GM19238 (cell line): Measurements from ENCODE around the gene DUSP10.

Experiments used
- DNase-seq: peaks from one replicate; pipeline ENCODE4 v3.0.0; 2011; ENCODE audit warnings: low spot score; ENCODE audit not compliant: insufficient read length

DUSP10 gene

DNA sequence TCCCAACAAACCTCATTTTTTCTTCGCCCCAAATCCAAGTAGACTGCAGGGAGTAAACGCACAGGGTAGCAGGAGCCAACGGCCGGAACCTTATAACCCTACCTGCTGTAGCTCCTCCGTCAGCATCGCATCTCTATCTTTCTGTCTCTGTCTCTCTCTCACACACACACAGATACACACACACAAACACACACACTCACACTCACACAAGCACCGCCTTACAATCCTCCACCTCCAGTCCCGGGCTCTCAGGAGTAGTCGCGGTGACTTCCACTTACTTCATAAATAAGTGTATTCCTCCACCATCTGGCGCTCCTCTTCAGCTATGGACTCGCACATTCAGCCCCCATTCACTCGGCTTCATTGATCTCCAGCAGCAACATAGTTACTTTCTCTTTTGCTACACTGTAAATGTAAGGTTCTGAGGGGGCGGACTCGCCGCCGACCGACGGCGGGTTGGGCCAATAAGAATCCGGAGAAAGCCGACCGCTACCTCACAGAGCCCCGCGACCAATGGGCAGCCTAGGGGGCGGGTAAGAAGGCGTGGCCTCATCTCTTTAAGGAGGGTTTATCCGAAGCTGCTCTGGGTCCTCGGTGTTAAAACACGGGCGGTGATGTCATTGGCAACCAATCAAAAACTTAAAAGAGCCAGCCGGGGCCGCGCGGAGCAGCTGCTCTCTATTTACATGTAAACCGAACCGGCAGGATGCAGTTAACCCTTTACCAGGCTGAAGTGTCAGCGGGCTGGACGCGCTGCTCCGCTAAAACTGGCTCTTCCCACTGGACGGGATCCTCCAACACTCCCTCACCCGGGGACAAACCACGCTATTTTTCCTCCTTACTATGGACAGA is at the start of gene DUSP10:
DUSP10 (minus strand) TSS at position 387 of the 852 bp plus-strand sequence. CDS start 2,345 bp downstream, outside the sequence.
- DNase-seq, result peak; percentile 92

DNA sequence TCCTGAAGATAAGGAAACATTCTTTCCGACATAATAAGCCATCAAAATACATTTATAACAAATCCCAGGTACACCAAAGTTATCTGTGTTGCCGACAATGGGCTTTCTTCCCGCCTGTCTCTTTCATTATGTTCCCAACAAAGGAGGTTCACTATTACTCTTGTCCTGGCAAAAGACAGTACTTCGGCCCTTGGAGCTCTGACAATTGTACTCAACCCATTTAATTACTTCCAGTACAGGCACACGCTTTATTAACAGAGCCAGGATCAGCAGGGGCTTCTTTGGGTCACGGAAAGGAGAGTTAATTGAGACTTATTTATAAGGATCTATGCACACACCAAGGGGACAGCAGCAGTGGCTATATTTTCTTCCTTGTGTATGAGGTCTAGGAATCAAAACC is 46.6 kb upstream of the DUSP10 start:
- DNase-seq, result no peak

DNA sequence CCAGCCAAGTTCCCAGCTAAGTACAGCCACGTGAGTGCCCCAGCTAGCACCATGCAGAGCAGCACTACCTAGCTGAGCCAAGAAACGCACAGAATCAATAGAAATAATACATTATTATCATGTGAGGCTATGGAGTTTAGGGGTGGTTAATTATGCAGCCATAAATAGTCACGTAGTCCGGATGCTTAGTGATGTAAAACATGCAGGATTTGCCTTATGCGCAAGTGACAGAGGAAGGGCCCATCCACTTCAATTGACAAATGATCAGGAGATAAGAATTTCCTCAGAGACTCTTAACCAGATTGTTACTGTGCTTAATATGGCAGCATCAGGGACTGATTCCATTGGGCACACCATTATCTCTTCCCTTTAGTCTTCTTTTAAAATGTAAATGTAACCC is 44.8 kb upstream of the DUSP10 start:
- DNase-seq, result no peak

DNA sequence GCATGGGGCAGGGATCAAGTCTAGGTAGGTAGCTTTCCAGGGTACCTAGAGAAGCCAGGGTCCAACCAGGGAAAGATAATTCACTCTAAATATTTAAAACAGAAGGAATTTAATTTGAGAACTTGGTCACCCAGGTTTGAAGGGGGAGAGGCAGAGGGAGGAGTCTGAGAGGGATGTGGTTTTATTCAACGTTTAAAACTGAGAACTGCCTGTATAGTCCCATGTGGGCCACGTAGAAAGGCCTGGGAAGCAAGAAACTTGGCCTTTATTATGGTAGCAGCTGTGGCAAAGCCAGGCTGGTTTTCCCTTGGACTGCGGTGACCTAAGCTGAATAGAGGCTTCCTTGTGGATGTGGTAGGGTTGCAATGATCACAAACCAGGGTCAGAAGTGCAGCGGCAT is 42.0 kb upstream of the DUSP10 start:
- DNase-seq, result no peak

DNA sequence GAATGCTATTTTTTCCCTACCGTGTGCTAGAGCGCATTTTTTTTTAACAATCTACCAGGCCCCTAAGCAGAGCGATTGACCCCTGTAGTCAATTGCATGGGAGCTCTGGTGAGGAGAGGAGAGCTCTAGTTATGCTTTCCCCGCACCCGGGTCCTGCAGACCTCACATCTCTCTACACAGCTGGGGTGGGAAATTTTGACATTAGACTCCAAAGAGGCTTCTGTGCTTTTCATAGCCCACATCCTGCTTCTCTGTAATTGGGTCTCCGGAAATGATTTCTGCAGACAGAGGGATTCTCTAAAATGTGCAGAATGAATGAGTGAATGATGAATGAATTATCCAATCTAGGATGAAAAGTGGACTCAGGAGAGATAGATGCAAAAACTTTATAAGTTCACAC is 41.5 kb upstream of the DUSP10 start:
- DNase-seq, result no peak

DNA sequence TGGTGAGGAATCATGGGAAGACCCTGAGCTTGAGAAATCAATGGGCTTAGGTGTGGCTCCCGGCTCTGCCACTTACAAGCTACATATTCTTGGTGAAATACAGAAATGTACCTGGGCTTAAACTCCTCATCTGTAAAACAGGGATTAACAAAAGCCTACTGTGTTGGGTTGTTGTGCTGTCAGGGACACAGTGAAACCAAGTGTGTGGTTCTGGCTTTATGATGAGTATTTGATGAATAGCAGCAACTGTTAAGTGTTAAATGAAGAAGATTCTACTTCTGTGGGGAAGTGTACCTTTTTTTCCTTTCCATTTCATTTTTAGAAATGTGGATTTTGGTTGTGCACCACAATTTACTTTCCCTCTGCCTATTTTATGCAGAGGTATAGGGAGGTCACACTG is 41.1 kb upstream of the DUSP10 start:
- DNase-seq, result no peak

DNA sequence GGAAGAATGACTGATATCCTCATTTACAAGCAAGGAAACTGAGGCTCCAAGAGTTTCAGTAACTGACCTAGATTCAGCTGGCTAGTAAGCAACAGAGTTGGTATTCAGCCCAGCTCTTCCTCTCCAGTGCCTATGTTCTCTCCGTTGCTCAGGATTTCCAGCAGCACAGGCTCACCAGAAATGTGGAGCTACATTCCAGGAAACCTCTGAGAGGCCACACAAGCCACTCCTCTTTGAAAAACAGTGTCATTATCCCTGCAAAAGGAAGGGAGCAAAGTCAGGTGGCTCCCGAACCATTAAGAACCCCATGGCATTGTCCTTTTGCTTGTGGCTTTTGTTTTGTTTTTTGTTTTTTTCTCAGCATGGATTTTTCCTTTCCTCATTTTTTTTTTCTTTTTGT is 40.6 kb upstream of the DUSP10 start:
- DNase-seq, result no peak

DNA sequence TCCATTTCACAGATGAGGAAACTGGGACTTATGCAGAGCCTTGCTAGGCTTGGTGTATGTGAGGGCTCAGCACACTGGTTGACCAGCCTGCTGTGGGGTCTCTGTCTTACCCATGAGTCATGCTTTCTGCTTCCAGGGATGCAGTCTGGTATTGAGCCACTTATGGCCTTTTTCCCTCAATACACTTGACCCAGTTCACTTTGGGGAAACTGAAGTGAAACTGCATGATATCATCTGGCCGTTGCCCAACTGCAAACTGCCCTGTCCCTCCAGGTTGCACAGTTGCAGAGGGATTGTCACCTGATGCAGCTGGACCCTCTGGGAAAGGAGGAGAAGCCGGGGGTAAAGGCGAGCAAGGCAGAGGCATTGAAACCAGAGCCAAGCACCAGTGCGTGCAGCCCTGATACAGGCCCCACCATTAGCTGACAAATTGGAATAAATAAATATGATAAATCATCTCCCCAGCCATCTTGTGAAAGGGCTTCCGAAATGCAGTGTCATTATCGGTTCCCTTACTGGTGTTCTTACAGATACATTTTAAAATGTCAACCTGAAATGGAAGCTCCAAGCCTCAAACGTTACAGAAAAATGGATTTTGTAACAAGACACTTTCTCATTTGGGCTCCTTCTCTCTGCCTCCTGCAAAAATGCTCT is 39.3 kb upstream of the DUSP10 start:
- DNase-seq, result no peak

DNA sequence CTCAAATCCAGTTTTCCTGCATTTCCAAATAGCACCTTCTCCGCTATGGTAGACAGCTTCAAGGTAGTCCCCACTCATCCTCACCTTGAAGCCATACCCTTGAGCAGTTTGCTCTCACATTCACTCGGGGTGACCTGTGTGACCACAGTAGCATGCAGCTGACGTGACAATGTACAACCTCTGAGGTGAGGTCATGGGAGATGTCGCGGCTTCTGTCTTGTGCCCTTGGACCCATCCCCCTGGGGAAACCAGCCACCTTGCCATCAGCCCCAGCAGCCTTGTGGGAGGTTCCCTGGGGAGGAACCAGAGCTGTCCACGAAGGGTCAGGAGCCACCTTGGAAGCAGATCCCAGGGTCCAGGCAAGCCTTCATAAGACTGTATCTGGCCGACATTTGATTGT is 38.3 kb upstream of the DUSP10 start:
- DNase-seq, result no peak

DNA sequence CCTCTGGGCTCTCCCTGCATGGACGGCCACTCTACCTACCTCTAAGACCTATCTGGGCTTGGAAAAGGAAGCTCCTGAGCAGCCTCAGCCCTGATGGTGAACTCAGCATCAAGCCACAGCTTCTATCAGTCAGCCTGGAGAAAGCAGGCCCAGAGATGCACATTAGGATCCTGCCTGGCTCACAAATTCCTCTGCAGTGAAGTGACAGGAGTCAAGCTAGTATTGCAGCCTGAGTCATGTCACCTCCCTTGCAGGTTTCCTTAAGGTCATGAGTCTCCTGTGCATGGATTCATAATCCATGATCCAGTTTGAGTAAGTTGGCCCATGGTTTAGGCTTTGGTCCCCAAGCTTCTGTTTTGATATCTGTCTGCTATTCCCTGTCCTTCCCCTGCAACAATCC is 37.9 kb upstream of the DUSP10 start:
- DNase-seq, result no peak

DNA sequence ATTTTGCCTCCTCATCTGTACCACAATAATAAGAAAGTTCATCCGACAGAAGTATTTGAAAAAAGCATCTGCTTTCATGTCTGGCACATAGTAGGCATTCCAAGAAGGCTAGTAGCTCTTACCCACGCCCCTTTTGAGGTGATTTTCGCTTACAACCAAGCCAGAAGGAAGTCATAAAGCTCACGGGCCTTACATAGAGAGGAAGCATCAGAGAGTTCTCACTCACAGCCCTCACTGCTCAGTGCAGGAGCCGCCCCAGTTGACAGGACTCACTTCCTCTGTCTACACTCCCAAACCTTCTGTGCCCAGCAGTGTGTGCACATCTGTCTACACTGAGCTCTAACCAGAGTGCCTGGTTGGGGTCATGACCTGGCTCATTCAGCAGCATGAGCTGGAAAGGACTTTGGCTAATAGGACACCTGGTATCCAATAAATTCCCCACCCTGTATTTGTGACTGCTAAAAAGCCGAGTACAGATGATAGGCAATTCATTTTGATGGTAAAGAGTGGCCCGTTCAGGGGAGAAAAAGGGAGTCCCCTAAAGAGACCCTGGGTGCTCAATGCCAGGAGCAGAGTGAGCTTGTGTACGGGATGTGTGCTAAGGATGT is 36.8 kb upstream of the DUSP10 start:
- no peak for DNase-seq

DNA sequence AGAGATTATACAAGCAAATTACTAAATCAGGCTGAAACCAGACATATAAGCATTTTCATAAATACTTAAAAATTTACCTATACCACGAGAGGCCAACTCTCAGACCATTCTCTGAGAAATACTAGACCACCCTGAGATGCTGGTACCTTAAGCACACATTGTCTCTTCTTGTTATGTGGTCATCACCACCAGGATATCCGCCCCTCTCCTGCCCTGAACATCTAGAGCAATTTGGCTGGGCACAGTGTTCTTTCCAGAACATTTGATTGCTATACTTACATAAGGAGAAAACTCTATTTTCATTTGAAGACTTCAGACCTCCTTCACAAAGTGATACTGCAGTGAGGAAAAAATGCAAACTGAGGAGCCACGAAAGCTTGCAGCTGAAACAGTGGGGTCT is 36.2 kb upstream of the DUSP10 start:
- no peak for DNase-seq

DNA sequence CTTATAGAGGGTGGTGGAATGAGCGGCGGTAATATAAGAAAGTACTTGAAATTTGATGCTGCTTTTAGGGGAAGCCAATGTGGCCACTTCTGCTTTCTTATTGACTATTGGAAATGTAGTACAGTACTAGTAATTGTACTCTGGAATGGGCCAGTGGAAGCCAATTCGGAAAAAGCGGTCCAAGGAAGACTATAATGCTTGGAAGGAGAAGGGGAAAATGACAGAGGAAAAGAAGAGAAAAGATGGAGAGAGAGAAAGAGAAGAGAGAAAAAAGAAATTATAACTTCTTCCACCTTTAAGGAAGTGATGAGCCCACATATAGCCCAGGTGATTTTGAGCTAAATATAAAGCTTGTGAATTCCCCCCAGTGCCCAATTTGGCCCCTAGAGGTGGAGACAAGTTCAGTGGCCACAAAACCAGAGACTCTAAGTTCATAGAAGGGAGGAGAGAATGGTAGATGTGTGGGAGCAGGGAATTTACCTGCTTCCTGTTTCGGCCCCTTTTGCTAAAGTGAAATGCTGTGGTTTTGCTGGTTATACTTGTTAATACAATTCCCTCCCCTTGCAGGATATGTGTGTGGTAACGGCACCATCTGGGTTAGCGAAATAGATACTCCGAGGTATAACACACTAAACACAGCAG is 35.7 kb upstream of the DUSP10 start:
- no peak for DNase-seq

DNA sequence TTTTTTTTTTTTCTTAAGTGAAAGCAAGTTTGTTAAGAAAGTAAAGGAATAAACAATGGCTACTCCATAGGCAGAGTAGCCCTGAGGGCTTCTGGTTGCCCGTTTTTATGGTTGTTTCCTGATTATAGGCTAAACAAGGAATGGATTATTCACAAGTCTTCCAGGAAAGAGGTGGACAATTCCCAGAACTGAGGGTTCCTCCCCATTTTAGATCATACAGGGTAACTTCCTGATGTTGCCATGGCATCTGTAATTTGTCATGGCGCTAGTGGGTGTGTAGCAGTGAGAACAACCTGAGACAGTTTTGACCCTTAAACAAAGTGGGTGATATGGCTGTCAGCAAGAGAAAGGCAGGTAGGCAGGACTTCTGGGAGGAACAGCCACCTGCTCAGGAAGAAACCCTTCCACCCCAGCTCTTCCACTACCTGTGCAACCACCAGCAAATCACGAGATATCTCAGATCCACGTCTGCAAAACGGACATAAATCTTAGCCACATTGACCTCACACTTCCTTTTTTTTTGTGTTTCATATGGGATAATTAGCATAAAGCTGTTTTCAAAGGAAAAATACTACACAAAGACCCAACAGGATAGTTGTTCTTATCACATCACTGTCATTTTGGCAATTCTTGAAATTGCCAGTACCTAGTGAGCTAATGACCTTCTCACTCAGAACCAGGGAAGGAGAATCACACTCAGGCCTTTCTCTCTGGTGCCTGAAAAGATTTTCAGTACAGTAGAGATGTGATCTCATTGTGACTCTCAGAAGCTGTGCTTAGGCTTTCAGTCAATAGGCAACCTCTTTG is 34.8 kb upstream of the DUSP10 start:
- no peak for DNase-seq

DNA sequence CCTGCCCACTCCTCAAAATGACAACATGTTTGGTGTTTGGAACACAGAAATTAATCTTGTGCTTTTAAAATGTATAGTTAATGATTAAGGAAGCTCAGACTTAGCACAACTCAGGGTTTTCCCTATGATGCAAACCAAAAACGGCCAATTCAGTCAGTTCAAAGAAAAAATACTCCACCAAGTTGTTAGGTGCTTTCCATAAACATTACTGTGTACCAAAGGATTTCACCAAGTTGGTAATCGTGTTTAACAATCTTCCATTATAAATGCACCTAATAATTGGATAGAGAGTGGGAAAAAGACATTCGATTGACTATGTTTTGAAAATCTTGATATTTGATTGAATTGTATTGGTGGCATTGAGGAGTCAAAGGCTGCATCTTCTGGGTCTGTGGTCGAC is 33.3 kb upstream of the DUSP10 start:
- DNase-seq, result no peak

DNA sequence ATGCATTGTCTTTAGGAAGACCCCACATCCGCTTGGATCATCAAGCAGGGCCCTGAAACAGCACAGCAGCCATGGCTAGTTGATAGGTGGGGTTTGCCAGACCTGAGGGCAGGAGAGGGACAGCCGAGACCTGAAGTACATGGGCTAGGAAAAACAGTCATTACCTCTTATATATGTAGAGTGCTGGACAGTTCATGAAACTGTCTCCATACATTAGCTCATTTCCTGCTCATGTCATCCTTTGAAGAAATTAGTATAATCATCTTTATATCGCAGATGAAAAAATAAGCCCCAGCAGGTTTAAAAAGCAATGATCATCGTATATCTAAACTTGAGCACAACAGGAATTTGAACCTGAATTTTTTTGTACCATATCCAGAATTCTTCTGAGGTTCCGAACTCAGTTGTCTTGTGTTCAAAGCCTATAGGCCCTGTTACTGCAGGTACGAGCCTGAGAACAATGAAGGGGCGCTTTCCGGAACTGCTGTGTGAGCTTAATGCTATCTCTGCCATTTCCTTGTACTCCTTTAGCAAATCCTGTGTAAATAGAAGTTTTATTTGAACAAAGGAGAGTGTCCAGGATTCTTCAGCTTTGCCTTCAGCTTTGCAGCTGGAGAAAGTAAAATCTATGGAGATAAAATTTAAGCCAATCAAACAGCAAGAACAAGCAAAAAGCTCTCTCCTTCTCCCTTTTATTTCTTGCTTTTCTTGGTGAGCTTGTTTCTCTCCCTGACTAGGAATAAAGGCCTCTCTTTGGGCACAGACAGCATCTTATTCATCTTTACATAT is 32.4 kb upstream of the DUSP10 start:
- DNase-seq, result no peak

DNA sequence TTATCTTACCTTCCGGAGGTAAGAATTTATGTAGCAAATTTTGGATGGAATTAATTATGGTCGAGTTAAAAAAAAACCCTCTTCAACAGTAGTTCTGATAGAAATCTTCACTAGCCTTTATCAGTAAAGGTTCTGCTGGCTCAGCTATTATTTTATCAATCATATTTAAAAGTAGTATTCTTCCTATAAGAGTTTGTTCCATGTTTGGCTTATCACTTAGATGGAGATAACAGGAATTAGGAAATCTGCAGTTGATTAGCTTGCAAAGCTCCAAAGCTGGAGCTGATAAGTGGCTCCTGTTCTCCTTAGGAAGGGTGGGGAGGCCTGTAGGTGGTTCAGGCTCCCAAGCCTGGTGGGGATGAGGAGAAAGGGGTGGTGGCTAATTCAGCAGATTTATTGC is 31.5 kb upstream of the DUSP10 start:
- DNase-seq, result no peak

DNA sequence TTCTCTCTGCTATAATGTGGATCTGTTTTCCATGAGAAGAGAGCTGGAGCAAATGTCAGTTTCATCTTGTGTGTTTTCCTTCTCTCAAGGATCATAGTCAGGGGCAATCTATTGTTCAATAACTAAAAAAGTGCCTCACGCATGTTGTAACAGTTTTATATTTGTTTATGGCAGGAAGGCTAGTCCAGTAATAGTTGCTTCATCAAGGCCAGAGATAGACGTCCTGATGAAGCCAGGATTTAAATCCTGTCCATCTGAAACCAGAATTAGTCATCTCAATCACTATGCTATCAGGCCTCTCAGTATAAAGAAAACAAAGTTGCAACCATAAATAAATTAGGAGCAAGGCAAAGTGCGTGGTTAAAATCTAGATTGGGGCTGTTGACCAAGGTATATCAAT is 30.2 kb upstream of the DUSP10 start:
- no peak for DNase-seq

DNA sequence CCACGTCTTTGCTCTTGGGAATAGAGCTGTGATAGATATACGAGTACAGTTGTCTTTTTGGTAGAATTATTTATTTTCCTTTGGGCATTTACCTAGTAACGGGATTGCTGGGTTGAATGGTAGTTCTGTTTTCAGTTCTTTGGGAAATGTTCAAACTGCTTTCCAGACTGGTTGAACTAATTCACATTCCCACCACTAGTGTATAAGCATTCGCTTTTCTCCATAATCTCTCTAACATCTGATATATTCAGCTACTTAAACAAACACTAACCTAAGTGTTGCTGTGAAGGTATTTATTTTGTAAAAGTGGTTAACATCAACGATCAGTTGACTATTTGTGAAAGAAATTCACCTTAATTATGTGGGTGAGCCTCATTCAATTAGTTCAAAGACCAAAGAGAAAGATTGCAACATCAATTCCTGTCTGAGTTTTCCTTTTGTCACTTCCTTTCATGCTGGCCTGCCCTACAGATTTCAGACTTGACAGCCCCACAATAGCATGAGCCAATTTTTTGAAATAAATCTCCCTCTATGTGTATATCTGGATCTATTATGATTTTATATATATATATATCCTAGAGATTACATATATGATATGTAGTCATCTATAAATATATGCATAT is 26.7 kb upstream of the DUSP10 start:
- no peak for DNase-seq

DNA sequence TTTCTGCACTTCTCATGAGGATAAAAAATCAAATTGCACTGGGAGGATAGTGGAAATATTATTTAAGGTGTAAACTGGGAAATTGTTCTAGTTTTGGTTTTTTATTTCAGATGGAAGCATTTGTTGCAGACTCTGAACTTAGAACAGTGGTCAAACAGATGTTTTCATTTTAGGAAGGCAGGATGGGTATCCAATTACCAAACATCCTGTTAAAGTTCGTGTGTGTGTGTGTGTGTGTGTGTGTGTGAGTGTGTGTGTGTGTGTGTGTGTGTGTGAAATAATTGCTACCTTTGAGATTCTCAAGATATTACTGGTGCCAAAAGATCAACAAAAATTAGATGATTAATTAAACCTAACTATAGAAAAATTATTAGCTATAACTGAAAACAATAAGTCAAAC is 24.3 kb upstream of the DUSP10 start:
- no peak for DNase-seq
